Stimulated activated naive B cell treated with anti-CD40 and anti-IgM and Interleukin-4, amounts not matched to agents 10 μg/mL and 1 μg/mL and 100 μg/mL, for 72 hours (primary cell): ENCODE data around the gene PTGDR.

ENCODE experiments used
- ATAC-seq, 2 donors: fragments of 150-1000 bp; cut with Tn5 transposase; replicated peaks; 2 replicates each; pipeline ENCODE4 v1.10.0; 2021; ENCODE audit warnings: moderate library complexity in 1 of 2
- DNase-seq: peaks from one replicate; pipeline ENCODE4 v3.0.0; 2021
- H3K27ac Mint-ChIP-seq: one replicate; pipeline ENCODE4 v1.8.0; 2022; ENCODE audit warnings: mild to moderate bottlenecking, mixed read lengths
- H3K27me3 Mint-ChIP-seq, 2 donors: one replicate each; pipeline ENCODE4 v1.8.0; 2022; ENCODE audit warnings: mixed read lengths in 2 of 2
- H3K36me3 Mint-ChIP-seq, 2 donors: one replicate each; pipeline ENCODE4 v1.8.0; 2022; ENCODE audit warnings: mixed read lengths in 2 of 2, mild to moderate bottlenecking in 1 of 2
- H3K4me1 Mint-ChIP-seq, 2 donors: one replicate each; pipeline ENCODE4 v1.8.0; 2022; ENCODE audit warnings: mixed read lengths in 2 of 2, mild to moderate bottlenecking in 1 of 2
- H3K4me3 Mint-ChIP-seq, 2 donors: one replicate each; pipeline ENCODE4 v1.8.0; 2022; ENCODE audit warnings: mild to moderate bottlenecking in 2 of 2, mixed read lengths in 2 of 2, moderate library complexity in 1 of 2
- H3K9me3 Mint-ChIP-seq, 2 donors: one replicate each; pipeline ENCODE4 v1.8.0; 2022; ENCODE audit warnings: mixed read lengths in 2 of 2, mild to moderate bottlenecking in 1 of 2

Gene PTGDR, protein sequence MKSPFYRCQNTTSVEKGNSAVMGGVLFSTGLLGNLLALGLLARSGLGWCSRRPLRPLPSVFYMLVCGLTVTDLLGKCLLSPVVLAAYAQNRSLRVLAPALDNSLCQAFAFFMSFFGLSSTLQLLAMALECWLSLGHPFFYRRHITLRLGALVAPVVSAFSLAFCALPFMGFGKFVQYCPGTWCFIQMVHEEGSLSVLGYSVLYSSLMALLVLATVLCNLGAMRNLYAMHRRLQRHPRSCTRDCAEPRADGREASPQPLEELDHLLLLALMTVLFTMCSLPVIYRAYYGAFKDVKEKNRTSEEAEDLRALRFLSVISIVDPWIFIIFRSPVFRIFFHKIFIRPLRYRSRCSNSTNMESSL

DNA sequence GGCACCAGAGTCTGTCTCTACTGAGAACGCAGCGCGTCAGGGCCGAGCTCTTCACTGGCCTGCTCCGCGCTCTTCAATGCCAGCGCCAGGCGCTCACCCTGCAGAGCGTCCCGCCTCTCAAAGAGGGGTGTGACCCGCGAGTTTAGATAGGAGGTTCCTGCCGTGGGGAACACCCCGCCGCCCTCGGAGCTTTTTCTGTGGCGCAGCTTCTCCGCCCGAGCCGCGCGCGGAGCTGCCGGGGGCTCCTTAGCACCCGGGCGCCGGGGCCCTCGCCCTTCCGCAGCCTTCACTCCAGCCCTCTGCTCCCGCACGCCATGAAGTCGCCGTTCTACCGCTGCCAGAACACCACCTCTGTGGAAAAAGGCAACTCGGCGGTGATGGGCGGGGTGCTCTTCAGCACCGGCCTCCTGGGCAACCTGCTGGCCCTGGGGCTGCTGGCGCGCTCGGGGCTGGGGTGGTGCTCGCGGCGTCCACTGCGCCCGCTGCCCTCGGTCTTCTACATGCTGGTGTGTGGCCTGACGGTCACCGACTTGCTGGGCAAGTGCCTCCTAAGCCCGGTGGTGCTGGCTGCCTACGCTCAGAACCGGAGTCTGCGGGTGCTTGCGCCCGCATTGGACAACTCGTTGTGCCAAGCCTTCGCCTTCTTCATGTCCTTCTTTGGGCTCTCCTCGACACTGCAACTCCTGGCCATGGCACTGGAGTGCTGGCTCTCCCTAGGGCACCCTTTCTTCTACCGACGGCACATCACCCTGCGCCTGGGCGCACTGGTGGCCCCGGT lies at the start of gene PTGDR:
Gene PTGDR (plus strand): TSS at position 198 of the 778 bp plus-strand sequence. CDS start 117 bp downstream, at position 315.
- peak within 1 kb of the TSS; percentile 81 to 82 for H3K4me3 Mint-ChIP-seq
- DNase-seq (peak; percentile 4), ATAC-seq (peak; percentile 32 to 52)
- peaks cover 43 to 52% of the 10 kb centered on the region in 2 donors for H3K27me3 Mint-ChIP-seq
- peak within 1 kb of the TSS; percentile 80 for H3K27ac Mint-ChIP-seq
- peaks cover 31 to 52% of the 10 kb centered on the region in 2 donors for H3K4me1 Mint-ChIP-seq
- no peaks in the 10 kb centered on the region for H3K9me3 Mint-ChIP-seq
- peaks cover 0 to 3% of the 10 kb centered on the region in 2 donors for H3K36me3 Mint-ChIP-seq

DNA sequence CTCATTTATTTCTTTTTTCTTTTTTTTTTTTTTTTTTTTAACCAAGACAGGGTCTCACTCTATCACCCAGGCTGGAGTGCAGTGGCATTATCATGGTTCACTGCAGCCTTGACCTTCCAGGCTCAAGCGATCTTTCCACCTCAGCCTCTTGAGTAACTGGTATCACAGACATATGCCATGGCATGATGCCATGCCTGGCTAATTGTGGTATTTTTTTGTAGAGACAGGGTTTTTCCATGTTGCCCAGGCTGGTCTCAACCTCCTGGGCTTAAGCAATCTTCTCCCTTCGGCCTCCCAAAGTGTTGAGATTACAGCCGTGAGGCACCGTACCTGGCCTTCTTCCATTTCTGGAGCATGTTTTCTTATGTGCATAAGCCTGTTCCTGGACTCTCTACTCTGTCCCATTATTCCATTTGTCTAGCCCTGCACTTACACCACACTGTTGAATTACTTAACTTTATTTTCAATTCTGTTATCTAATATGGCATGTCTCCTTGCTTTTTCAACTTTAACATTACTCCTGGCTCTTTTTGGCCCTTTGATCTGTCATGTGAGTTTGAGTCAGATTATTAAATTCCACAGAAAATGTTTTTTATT lies 47.9 kb upstream of the PTGDR start:
- ATAC-seq: peak; percentile 83 to 89
- Mint-ChIP-seq H3K9me3 (no peaks in the 10 kb centered on the region), H3K36me3 (no peaks in the 10 kb centered on the region), H3K27me3 (no peaks in the 10 kb centered on the region), H3K4me3 (peak overlapping the region in 1 of 2 donors; percentile 9), H3K4me1 (peaks cover 11 to 24% of the 10 kb centered on the region in 2 donors), H3K27ac (no peak overlapping the region)
- DNase-seq: peak; percentile 23

DNA sequence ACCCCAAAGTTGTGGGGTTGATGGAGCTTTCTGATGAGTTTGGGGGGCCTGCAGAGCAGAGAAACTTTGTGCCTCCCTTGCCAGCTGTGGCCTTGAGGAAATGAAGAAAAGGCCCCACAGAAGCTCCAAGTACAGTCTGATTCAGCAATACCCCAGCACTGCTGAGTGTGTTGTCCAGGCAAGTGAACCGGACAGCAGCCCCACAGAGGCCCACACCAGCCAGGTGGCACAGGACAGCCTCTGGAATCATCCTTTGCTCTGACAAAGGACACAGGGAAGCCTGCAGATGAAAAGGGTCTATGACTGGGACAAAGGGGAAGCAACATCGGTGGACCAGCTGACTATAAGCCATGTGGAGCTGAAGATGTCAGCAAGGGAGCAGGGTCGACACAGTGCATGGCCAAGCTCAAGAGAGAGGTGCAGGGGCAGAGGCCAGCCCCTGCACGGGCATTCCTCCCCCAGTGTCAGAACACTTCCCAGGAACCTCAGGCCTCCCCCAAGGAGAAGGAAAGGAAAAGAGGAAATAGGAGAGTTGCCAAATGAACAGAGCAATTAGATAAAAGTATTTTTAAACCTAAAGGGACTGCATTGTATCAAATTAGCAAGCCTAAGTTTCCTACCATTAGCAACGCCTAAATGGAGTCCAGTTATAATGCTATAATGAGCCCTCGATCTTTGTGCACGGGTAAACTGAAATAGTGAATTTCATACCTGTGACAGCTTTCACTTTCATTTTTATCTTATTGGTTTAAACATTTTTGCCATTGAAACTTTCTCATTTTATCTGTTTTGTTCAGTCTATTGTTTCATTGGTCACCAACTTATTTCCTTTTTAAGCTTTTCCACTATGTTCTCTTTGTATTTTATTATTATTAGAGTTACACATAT lies 46.3 kb upstream of the PTGDR start:
- Mint-ChIP-seq H3K4me3 (peak overlapping the region; percentile 75 to 79), H3K36me3 (no peaks in the 10 kb centered on the region), H3K27ac (no peak overlapping the region), H3K27me3 (no peaks in the 10 kb centered on the region), H3K4me1 (peaks cover 11 to 24% of the 10 kb centered on the region in 2 donors), H3K9me3 (no peaks in the 10 kb centered on the region)
- DNase-seq (no peak), ATAC-seq (peak; percentile 49 to 63)

DNA sequence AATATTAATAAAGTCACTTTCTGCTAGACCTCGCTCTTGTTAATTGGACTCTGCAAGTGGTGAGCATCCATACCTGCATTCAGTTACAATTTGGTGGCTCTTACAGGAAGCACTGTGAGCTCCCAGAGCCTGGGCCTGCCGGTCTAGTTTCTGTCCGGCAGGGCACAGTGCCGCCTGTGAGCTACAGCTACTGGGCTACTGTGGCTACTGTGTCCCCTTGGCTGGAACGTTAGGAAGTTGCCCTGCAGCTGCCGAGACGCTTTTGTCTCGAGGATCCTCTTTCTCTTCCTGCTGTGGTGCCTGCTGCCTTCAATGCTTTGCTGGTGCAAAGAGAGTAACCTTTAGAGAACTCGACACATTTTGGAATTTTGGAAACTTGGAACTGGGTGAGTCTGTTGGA lies 44.6 kb upstream of the PTGDR start:
- no peaks in the 10 kb centered on the region for H3K9me3 Mint-ChIP-seq
- no peaks in the 10 kb centered on the region for H3K27me3 Mint-ChIP-seq
- no peak overlapping the region for H3K4me3 Mint-ChIP-seq
- no peak for DNase-seq
- H3K36me3 Mint-ChIP-seq: no peaks in the 10 kb centered on the region
- H3K4me1 Mint-ChIP-seq: peaks cover 15 to 28% of the 10 kb centered on the region in 2 donors
- ATAC-seq: no peak
- no peak overlapping the region for H3K27ac Mint-ChIP-seq

DNA sequence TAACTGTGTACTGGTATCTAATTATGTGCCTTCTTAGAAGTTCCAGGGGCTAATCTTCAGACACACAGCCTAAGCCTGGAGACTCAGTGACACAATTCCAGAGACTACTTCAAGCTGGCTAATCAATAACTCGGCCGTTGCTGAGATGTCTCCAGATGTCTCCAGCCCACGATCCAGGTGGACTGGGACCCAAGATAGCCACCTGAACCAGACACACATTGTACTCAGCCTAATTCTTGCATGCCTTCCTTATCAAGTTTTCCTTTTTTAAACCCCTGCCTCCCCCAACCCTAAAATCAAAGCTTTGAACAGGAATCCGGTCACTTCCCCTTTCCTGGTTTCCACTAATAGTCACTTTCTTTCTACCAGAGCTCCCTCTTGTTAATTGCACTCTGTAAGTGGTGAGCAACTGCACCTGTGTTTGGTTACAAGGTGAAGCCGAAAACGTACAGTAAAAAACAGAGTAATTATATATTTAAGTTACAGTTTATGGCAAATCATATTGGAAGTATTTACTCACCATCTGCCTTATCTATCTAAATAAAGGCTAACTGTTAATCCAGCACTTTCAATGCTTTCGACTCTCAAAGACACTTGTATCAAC lies 39.8 kb upstream of the PTGDR start:
- peaks cover 15 to 26% of the 10 kb centered on the region in 2 donors for H3K4me1 Mint-ChIP-seq
- H3K36me3 Mint-ChIP-seq: no peaks in the 10 kb centered on the region
- H3K4me3 Mint-ChIP-seq: no peak overlapping the region
- ATAC-seq: no peak
- H3K9me3 Mint-ChIP-seq: no peaks in the 10 kb centered on the region
- no peak overlapping the region for H3K27ac Mint-ChIP-seq
- DNase-seq: no peak
- no peaks in the 10 kb centered on the region for H3K27me3 Mint-ChIP-seq

DNA sequence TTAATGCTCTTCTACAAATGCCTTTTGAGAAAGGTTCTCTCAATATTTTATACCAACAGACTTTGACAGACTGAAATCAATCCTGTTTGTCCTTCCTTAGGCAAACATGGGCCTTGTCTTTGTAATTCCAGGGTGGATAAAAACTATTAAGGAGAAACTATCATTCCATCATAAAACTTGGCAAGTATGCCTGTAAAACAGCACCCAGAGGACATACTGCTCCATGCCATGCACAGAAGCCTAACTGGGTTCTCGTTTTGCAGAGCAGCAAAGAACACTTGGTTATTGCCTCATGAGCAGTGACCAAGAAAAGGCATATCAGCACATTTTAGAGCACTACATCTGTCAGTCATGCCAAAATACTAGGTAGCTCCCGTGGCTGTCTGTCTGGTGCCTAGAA lies 33.8 kb upstream of the PTGDR start:
- H3K4me1 Mint-ChIP-seq: peaks cover 22 to 38% of the 10 kb centered on the region in 2 donors
- ATAC-seq: no peak
- no peaks in the 10 kb centered on the region for H3K9me3 Mint-ChIP-seq
- no peak for DNase-seq
- H3K36me3 Mint-ChIP-seq: no peaks in the 10 kb centered on the region
- H3K4me3 Mint-ChIP-seq: no peak overlapping the region
- no peak overlapping the region for H3K27ac Mint-ChIP-seq
- peaks cover 20% of the 10 kb centered on the region in 2 donors for H3K27me3 Mint-ChIP-seq

DNA sequence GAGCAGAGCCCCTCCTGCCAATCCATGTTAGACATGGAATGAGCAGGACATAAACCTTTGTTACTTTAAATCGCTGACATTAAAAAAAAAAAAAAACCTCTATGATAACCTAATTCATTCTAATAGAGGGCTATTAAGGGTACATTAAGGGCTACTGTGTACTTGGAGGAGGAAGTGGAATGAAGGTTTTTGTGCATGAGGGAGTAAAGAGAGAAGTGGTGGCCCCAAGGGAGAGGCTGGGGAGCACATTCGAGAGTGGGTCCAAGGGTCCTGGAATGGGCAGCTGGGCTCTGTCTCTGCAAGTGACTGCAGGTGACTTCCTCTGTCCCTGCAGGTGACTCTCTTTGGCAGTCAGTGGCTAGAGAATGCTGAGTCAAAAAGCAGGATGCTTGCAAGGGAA lies 32.1 kb upstream of the PTGDR start:
- peak overlapping the region; percentile 5 for H3K27ac Mint-ChIP-seq
- H3K9me3 Mint-ChIP-seq: no peaks in the 10 kb centered on the region
- peak; percentile 63 to 72 for ATAC-seq
- H3K36me3 Mint-ChIP-seq: no peaks in the 10 kb centered on the region
- H3K27me3 Mint-ChIP-seq: peaks cover 20% of the 10 kb centered on the region in 2 donors
- peaks cover 17 to 25% of the 10 kb centered on the region in 2 donors for H3K4me1 Mint-ChIP-seq
- DNase-seq: no peak
- no peak overlapping the region for H3K4me3 Mint-ChIP-seq

DNA sequence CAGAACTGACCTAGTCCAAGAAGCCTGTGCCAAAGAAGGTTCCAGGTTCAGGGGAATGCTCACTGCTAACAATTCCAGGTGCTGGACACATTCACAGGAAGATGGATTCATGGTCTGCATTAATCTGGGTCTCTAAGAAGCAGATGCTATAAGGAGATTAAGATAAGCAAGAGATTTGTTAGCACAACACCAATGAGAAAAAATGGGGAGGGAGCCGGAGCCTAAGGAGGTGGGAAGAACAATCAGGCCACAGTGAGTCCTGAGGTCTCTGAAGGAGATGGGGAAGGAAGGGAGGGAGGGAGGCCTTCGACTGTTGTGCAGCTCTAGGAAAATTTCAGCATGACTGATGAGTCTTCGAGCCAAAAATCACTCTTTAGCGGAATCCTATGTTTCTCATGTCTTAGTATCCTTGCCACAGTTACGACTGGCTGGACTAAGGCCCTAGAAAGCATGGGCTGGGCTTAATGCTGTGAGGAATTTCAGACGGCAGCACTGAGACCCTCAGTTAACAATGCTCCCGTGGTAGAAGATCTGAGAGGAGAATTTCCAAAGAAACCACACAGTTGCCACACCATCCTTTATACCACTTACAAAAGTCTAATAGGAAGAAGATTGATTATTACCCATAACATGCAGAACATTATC lies 31.5 kb upstream of the PTGDR start:
- no peak overlapping the region for H3K4me3 Mint-ChIP-seq
- H3K27me3 Mint-ChIP-seq: peaks cover 20% of the 10 kb centered on the region in 2 donors
- H3K27ac Mint-ChIP-seq: peak overlapping the region; percentile 5
- no peaks in the 10 kb centered on the region for H3K36me3 Mint-ChIP-seq
- no peaks in the 10 kb centered on the region for H3K9me3 Mint-ChIP-seq
- DNase-seq: no peak
- no peak for ATAC-seq
- peaks cover 19 to 25% of the 10 kb centered on the region in 2 donors for H3K4me1 Mint-ChIP-seq

DNA sequence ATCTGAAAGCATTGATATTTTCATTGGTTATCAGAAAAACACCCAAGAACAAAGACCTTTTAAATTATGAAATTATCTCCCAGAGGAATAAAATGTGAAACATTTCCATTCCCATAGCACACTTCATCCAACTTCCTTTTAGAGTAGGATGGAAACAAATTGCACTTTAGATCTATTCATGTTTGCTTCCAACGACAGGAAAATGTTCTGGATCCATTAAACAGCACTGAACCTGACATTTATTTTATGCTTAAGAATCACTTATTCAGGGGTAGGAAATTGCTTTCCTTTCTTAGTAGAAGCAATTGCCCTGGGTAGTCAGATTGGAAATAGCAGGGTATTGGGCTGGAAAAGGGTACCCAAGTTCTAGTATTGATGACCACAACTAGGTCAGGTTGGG lies 28.8 kb upstream of the PTGDR start:
- no peaks in the 10 kb centered on the region for H3K36me3 Mint-ChIP-seq
- peaks cover 17 to 20% of the 10 kb centered on the region in 2 donors for H3K27me3 Mint-ChIP-seq
- no peaks in the 10 kb centered on the region for H3K9me3 Mint-ChIP-seq
- no peak for ATAC-seq
- DNase-seq: no peak
- peaks cover 20 to 28% of the 10 kb centered on the region in 2 donors for H3K4me1 Mint-ChIP-seq
- H3K27ac Mint-ChIP-seq: no peak overlapping the region
- H3K4me3 Mint-ChIP-seq: no peak overlapping the region

DNA sequence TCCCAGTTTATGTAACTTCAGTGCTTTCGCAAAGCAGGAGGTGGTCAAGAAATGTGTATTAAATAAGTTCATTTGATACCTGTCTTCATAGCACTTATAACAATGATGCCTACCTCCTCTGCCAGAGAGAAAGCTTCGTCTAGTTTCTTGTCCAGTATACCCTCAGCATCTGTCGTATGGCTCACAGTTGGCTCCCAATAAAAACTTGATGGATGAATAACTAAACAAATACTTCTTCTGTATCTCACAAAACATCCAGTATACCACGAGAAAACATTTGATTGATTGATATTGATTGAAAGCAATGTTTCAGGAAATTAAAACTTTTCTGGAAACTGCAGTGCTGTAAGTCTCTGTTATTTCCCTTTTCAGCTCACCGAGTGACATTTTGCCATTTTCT lies 26.9 kb upstream of the PTGDR start:
- Mint-ChIP-seq H3K27ac (no peak overlapping the region), H3K4me3 (no peak overlapping the region), H3K9me3 (no peaks in the 10 kb centered on the region), H3K4me1 (peaks cover 23 to 30% of the 10 kb centered on the region in 2 donors), H3K27me3 (peaks cover 13 to 17% of the 10 kb centered on the region in 2 donors), H3K36me3 (no peaks in the 10 kb centered on the region)
- DNase-seq (no peak), ATAC-seq (no peak)

DNA sequence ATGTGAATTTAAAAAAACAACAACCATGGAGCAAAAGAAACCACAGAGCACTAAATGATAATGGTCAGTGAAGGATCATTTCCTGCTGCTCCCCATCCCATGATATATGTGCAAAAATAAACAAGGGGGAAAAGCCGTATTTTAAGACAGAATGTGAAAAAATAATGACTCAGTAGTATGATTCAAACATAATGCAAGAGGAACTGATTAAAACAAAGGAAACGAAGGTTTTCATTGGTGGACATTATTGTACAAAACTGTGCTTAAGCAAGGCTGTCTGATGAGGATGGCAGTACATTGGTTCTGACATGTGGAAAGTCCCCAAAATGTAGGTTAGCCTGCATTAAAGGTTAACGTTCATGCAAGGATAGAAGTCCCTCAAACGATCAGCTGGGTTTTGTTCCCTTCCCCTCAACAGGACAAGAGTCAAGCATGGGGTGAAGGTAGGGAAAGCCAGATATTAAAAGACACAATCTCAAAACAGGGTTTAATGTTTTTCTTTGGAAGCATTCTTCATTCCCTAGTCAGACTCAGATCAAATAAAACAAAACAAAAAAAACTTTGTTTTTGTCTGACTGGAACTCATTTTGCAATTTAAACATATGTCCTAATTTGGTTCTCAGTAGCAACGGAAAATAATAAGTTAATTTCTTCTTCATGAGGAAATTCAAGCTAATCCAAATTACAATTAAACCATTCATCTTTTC lies 26.3 kb upstream of the PTGDR start:
- Mint-ChIP-seq H3K4me1 (peaks cover 20 to 27% of the 10 kb centered on the region in 2 donors), H3K36me3 (no peaks in the 10 kb centered on the region), H3K27ac (no peak overlapping the region), H3K4me3 (no peak overlapping the region), H3K9me3 (no peaks in the 10 kb centered on the region), H3K27me3 (peaks cover 8 to 11% of the 10 kb centered on the region in 2 donors)
- no peak for DNase-seq
- ATAC-seq: peak; percentile 71

DNA sequence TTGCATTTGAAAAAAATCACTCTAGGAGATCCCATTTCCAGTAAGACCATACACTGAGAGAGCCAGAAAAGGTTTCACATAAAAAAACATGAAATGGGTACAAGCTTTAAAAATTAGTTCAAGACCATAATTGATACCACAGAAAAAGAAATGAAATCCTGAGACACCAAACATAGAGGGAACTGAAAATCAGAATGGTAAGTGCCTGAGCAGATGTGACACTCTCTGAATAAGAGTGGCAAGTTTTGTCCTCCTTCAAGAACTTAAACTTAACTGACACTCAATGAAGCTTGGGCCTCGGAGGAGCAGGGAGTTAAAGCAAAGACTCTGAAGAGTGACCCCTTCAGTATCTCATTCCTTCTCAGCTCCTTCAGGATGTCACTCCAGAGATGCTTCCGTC lies 23.2 kb upstream of the PTGDR start:
- H3K4me1 Mint-ChIP-seq: peaks cover 28 to 39% of the 10 kb centered on the region in 2 donors
- peaks cover 4% of the 10 kb centered on the region in 2 donors for H3K9me3 Mint-ChIP-seq
- no peak overlapping the region for H3K4me3 Mint-ChIP-seq
- ATAC-seq (peak; percentile 86 to 90), DNase-seq (no peak)
- no peak overlapping the region for H3K27ac Mint-ChIP-seq
- no peaks in the 10 kb centered on the region for H3K36me3 Mint-ChIP-seq
- H3K27me3 Mint-ChIP-seq: no peaks in the 10 kb centered on the region
